ENCODE measurements around the gene CYTIP.

Gene CYTIP

GRCh38 chr2:157473581-157473980 lies 29.7 kb upstream of the CYTIP start:
- TF ChIP-seq GATA3 (IDR thresholded peaks at IDR 0.05; ENCODE audit: low read depth, low read length) (no peak), GATA2 (IDR thresholded peaks at IDR 0.05; ENCODE audit: low read depth, low read length) (no peak)

GRCh38 chr2:157471078-157471477 lies 27.2 kb upstream of the CYTIP start:
- TF ChIP-seq GATA3 (IDR thresholded peaks at IDR 0.05; ENCODE audit: low read depth, low read length), result no peak
- TF ChIP-seq GATA2 (IDR thresholded peaks at IDR 0.05; ENCODE audit: low read depth, low read length), result no peak

- TF ChIP-seq GATA3 (IDR thresholded peaks at IDR 0.05; ENCODE audit: low read depth, low read length) (no peak), GATA2 (IDR thresholded peaks at IDR 0.05; ENCODE audit: low read depth, low read length) (no peak)
Observed at GRCh38 chr2:157470321-157470720, 26.4 kb upstream of the CYTIP start.

GRCh38 chr2:157469726-157470125 lies 25.8 kb upstream of the CYTIP start:
- no peak for TF ChIP-seq GATA3 (IDR thresholded peaks at IDR 0.05; ENCODE audit: low read depth, low read length)
- no peak for TF ChIP-seq GATA2 (IDR thresholded peaks at IDR 0.05; ENCODE audit: low read depth, low read length)

- no peak for TF ChIP-seq GATA3 (IDR thresholded peaks at IDR 0.05; ENCODE audit: low read depth, low read length)
- TF ChIP-seq GATA2 (IDR thresholded peaks at IDR 0.05; ENCODE audit: low read depth, low read length), result no peak
Observed at GRCh38 chr2:157468931-157469708, 25.2 kb upstream of the CYTIP start.

GRCh38 chr2:157466764-157467163 lies 22.9 kb upstream of the CYTIP start:
- no peak for TF ChIP-seq GATA3 (IDR thresholded peaks at IDR 0.05; ENCODE audit: low read depth, low read length)
- TF ChIP-seq GATA2 (IDR thresholded peaks at IDR 0.05; ENCODE audit: low read depth, low read length), result no peak

- TF ChIP-seq GATA2 (IDR thresholded peaks at IDR 0.05; ENCODE audit: low read depth, low read length) (no peak), GATA3 (IDR thresholded peaks at IDR 0.05; ENCODE audit: low read depth, low read length) (no peak)
Observed at GRCh38 chr2:157465554-157465953, 21.7 kb upstream of the CYTIP start.

- no peak for TF ChIP-seq GATA2 (IDR thresholded peaks at IDR 0.05; ENCODE audit: low read depth, low read length)
- no peak for TF ChIP-seq GATA3 (IDR thresholded peaks at IDR 0.05; ENCODE audit: low read depth, low read length)
Observed at GRCh38 chr2:157463002-157463401, 19.1 kb upstream of the CYTIP start.

- TF ChIP-seq GATA3 (IDR thresholded peaks at IDR 0.05; ENCODE audit: low read depth, low read length) (no peak), GATA2 (IDR thresholded peaks at IDR 0.05; ENCODE audit: low read depth, low read length) (no peak)
Observed at GRCh38 chr2:157460897-157461296, 17.0 kb upstream of the CYTIP start.

- TF ChIP-seq GATA2 (IDR thresholded peaks at IDR 0.05; ENCODE audit: low read depth, low read length) (no peak), GATA3 (IDR thresholded peaks at IDR 0.05; ENCODE audit: low read depth, low read length) (no peak)
Observed at GRCh38 chr2:157460384-157460837, 16.5 kb upstream of the CYTIP start.

GRCh38 chr2:157459486-157459885 lies 15.6 kb upstream of the CYTIP start:
- TF ChIP-seq GATA3 (IDR thresholded peaks at IDR 0.05; ENCODE audit: low read depth, low read length) (no peak), GATA2 (IDR thresholded peaks at IDR 0.05; ENCODE audit: low read depth, low read length) (no peak)

GRCh38 chr2:157447741-157448140 lies 3.9 kb upstream of the CYTIP start:
- no peak for TF ChIP-seq GATA3 (IDR thresholded peaks at IDR 0.05; ENCODE audit: low read depth, low read length)
- TF ChIP-seq GATA2 (IDR thresholded peaks at IDR 0.05; ENCODE audit: low read depth, low read length), result no peak

- no peak for TF ChIP-seq GATA2 (IDR thresholded peaks at IDR 0.05; ENCODE audit: low read depth, low read length)
- TF ChIP-seq GATA3 (IDR thresholded peaks at IDR 0.05; ENCODE audit: low read depth, low read length), result no peak
Observed at GRCh38 chr2:157447031-157447430, 3.1 kb upstream of the CYTIP start.

GRCh38 chr2:157444641-157445040 lies 752 bp upstream of the CYTIP start:
- TF ChIP-seq GATA3 (IDR thresholded peaks at IDR 0.05; ENCODE audit: low read depth, low read length), result no peak
- TF ChIP-seq GATA2 (IDR thresholded peaks at IDR 0.05; ENCODE audit: low read depth, low read length), result no peak

GRCh38 chr2:157443090-157443489 lies 799 bp downstream of the CYTIP start:
- TF ChIP-seq GATA2 (IDR thresholded peaks at IDR 0.05; ENCODE audit: low read depth, low read length), result no peak
- no peak for TF ChIP-seq GATA3 (IDR thresholded peaks at IDR 0.05; ENCODE audit: low read depth, low read length)

Data from SH-SY5Y (cell line).